WERI-Rb-1 (cell line): ENCODE results near the gene ABCB11.

Experiments
- DNase-seq: peaks from one replicate; pipeline ENCODE4 v3.0.0-alpha.2; 2020
- H3K27ac ChIP-seq: fragments of 250-450 bp; sonication (Bioruptor Pico); 2 replicates; pipeline ENCODE4 v1.5.1; 2020; ENCODE audit warnings: mild to moderate bottlenecking, moderate library complexity
- H3K27me3 ChIP-seq: fragments of 250-450 bp; sonication (Bioruptor Pico); 2 replicates; pipeline ENCODE4 v1.5.1; 2021; ENCODE audit warnings: mild to moderate bottlenecking, low read depth, moderate library complexity; ENCODE audit not compliant: insufficient read depth, severe bottlenecking
- H3K36me3 ChIP-seq: fragments of 250-450 bp; sonication (Bioruptor Pico); 2 replicates; pipeline ENCODE4 v1.5.1; 2020; ENCODE audit warnings: mild to moderate bottlenecking, moderate library complexity
- H3K4me3 ChIP-seq: 2 replicates; pipeline ENCODE4 v1.5.1; 2011; ENCODE audit warnings: low read depth, mild to moderate bottlenecking, control low read depth, low read length
- H3K9me3 ChIP-seq: fragments of 250-450 bp; sonication (Bioruptor Pico); 2 replicates; pipeline ENCODE4 v1.5.1; 2021; ENCODE audit warnings: mild to moderate bottlenecking, moderate library complexity; ENCODE audit not compliant: severe bottlenecking
- TF ChIP-seq, protein P1 (sequence below): IDR thresholded peaks from 2 replicates; pipeline ENCODE4 v1.5.1; 2011; ENCODE audit warnings: low read depth, mild to moderate bottlenecking, control low read depth, inconsistent platforms, low read length

Gene ABCB11

DNA sequence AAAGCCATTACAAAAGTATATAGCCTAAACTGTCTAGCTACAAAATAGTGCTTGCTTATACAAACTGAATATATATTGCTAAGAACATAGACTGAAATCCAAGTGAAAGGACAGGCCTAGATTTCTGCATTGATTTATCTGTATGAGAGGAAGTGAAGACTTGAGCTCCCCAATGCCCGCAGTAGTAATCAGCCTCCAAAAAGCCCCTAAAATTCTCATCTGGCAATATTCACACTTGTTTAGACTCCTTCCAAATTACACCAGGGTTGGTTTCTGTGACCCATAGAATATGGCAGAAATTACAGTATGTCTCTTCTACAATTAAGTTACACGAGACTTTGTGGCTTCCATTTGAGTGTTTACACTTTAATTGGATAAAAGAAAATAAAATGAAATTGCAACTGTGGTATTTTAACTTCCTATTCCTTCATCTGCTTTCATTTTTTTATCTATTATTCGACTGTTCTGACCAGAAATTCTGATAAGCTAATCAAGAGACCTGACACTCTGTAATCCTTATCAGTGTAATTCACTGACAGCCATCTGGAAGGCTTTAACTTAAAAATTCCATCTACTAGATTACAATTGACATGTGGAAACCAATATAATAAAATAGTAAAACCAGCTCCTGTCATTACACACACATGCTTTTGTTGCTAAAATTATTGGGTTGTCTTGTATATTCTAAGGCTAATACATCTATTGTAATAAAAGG, 21.1 kb downstream of the ABCB11 start:
- DNase-seq = no peak
- H3K36me3 ChIP-seq = no peaks in the 10 kb centered on the region
- H3K4me3 ChIP-seq = no peak overlapping the region
- H3K27me3 ChIP-seq = no peaks in the 10 kb centered on the region
- no peaks in the 10 kb centered on the region for H3K9me3 ChIP-seq
- TF ChIP-seq, protein P1, sequence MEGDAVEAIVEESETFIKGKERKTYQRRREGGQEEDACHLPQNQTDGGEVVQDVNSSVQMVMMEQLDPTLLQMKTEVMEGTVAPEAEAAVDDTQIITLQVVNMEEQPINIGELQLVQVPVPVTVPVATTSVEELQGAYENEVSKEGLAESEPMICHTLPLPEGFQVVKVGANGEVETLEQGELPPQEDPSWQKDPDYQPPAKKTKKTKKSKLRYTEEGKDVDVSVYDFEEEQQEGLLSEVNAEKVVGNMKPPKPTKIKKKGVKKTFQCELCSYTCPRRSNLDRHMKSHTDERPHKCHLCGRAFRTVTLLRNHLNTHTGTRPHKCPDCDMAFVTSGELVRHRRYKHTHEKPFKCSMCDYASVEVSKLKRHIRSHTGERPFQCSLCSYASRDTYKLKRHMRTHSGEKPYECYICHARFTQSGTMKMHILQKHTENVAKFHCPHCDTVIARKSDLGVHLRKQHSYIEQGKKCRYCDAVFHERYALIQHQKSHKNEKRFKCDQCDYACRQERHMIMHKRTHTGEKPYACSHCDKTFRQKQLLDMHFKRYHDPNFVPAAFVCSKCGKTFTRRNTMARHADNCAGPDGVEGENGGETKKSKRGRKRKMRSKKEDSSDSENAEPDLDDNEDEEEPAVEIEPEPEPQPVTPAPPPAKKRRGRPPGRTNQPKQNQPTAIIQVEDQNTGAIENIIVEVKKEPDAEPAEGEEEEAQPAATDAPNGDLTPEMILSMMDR = no peak
- H3K27ac ChIP-seq = no peak overlapping the region

DNA sequence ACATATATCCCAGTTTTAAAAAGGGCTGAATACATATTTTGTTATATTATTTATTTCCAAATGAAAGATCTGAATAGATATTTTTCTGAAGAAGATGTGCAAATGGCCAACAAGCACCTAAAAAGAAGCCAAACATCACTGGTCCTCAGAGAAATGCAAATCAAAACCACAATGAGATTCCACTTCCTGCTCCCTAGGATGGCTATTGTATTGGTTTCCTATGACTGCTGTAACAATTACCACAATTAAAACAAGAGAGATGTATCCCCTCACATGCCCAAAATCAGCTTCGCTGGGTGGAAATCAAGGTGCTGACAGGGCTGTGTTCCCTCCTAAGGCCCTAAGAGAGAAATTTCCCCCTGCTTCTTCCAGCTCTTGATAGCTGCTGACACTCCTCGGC, 23.2 kb downstream of the ABCB11 start:
- Histone ChIP-seq H3K36me3 (no peaks in the 10 kb centered on the region), H3K27ac (no peak overlapping the region), H3K9me3 (no peaks in the 10 kb centered on the region), H3K4me3 (no peak overlapping the region), H3K27me3 (no peaks in the 10 kb centered on the region)
- no peak for DNase-seq
- TF ChIP-seq, protein P1 = no peak

DNA sequence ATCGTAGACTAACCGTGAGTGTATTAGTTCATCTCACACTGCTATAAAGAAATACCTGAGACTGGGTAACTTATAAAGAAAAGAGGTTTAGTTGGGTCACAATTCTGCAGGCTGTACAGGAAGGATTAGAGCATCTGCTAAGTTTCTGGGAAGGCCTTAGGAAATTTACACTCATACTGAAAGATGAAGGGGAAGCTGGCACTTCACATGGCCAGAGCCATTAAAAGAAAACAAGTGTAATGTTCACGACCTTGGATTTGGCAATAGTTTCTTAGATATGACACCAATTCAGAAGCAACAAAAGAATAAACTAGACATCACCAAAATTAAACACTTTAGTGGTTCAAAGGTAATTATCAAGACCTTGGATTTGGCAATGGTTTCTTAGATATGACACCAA, 23.8 kb downstream of the ABCB11 start:
- TF ChIP-seq, protein P1 = no peak
- no peaks in the 10 kb centered on the region for H3K9me3 ChIP-seq
- H3K27ac ChIP-seq = no peak overlapping the region
- no peaks in the 10 kb centered on the region for H3K27me3 ChIP-seq
- H3K36me3 ChIP-seq = no peaks in the 10 kb centered on the region
- no peak for DNase-seq
- no peak overlapping the region for H3K4me3 ChIP-seq

DNA sequence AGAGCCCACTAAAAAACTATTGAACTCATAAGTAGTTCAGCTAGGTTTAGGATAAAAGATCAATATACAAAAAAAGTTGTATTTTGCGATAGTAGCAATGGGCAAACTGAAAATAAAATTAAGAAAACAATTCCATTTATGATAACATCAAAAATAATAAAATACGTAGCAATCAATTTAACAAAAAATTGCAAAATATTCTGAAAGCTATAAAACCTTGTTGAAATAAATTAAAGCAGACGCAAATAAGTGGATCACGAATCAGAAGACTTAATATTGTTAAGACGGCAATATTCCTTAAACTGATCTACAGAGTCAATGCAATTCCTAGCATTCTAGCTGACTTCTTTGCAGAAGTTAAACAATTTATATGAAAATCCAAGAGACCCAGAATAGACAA, 24.5 kb downstream of the ABCB11 start:
- DNase-seq = no peak
- TF ChIP-seq, protein P1 = no peak

DNA sequence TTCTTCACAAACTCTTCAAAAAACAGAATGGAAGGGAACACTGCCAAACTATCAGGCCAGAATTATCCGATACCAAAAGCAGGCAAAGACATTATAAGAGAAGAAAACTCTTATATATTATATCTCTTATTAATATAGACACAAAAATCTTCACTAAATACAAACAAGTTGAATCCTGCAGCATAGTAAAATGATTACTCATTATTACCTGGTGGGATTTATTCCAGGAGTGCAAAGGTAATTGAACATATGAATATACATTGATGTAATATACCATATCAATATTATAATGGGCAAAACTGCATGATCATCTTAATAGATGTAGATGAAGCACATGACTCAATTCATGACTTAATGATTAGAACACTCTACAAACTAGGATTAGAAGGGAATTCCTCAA, 25.1 kb downstream of the ABCB11 start:
- no peak overlapping the region for H3K27ac ChIP-seq
- H3K4me3 ChIP-seq = no peak overlapping the region
- H3K9me3 ChIP-seq = no peaks in the 10 kb centered on the region
- H3K27me3 ChIP-seq = no peaks in the 10 kb centered on the region
- TF ChIP-seq, protein P1 = no peak
- DNase-seq = no peak
- H3K36me3 ChIP-seq = no peaks in the 10 kb centered on the region

More for the DNA sequence above, 24.5 kb downstream of the ABCB11 start:
- H3K36me3 ChIP-seq = no peaks in the 10 kb centered on the region
- no peak overlapping the region for H3K4me3 ChIP-seq
- H3K27ac ChIP-seq = no peak overlapping the region
- no peaks in the 10 kb centered on the region for H3K9me3 ChIP-seq
- H3K27me3 ChIP-seq = no peaks in the 10 kb centered on the region

DNA sequence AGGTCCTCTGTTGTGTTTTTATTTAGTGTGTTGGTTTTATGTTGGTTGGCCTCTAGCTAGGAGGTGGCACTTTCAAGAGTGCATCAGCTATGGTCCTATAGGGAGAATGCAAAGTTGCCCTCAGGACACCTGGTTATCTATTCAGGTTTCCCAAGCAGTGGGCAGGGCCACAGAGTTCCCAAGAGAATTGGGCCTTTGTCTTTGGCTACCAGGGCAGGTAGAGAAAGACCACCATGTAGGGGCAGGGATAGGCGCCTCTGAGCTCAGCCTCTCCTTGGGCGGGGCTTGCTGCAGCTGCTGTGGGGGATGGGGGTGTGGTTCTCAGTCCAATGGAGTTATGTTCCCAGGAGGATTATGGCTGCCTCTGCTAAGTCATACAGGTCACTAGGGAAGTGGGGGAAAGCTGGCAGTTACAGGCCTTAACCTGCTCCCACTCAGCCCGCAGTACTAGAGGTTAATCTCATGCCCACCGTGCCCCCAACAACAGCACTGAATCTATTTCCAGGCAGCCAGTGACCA, 26.0 kb downstream of the ABCB11 start:
- Histone ChIP-seq H3K36me3 (no peaks in the 10 kb centered on the region), H3K4me3 (no peak overlapping the region), H3K27ac (no peak overlapping the region), H3K27me3 (no peaks in the 10 kb centered on the region), H3K9me3 (no peaks in the 10 kb centered on the region)
- TF ChIP-seq, protein P1 = no peak
- DNase-seq = peak; percentile 11
